Natural killer cell (primary cell): ENCODE results near the gene DPP9. TPM values are rescaled to one million over a fixed set of nuclear protein-coding genes. Genes with fewer than 3 reads are reported as not detected.

ENCODE experiments used
- ATAC-seq, 3 donors: fragments of 150-1000 bp in 2 of 3; fragments of 200-7000 bp in 1 of 3; cut with Tn5 transposase; 1 replicate in 1 of 3; 2 replicates in 2 of 3; pipeline ENCODE4 v1.10.0; 2021; ENCODE audit warnings: mild to moderate bottlenecking in 2 of 3, moderate library complexity in 2 of 3
- DNase-seq, 2 donors: peaks; one replicate each; pipeline versions ENCODE4 v3.0.0 to v3.0.0-alpha.2; 2013 to 2021; ENCODE audit warnings: mixed read lengths in 1 of 2
- H3K27ac ChIP-seq: one replicate; pipeline ENCODE4 v1.5.1; 2013; ENCODE audit warnings: mild to moderate bottlenecking, low read length
- H3K27me3 ChIP-seq: one replicate; pipeline ENCODE4 v1.6.1; 2013; ENCODE audit warnings: low read length; ENCODE audit not compliant: control insufficient read depth, insufficient read depth
- H3K36me3 ChIP-seq: one replicate; pipeline ENCODE4 v1.6.1; 2013; ENCODE audit warnings: low read length; ENCODE audit not compliant: control insufficient read depth, insufficient read depth
- H3K4me1 ChIP-seq: one replicate; pipeline ENCODE4 v1.6.1; 2013; ENCODE audit warnings: low read length; ENCODE audit not compliant: control insufficient read depth, insufficient read depth
- H3K4me3 ChIP-seq: one replicate; pipeline ENCODE4 v1.5.1; 2013; ENCODE audit warnings: low read length
- H3K9me3 ChIP-seq: one replicate; pipeline ENCODE4 v1.6.1; 2013; ENCODE audit warnings: low read length; ENCODE audit not compliant: control insufficient read depth, insufficient read depth
- H3K27ac Mint-ChIP-seq, 2 donors: one replicate each; pipeline ENCODE4 v1.8.0; 2022; ENCODE audit warnings: mild to moderate bottlenecking in 2 of 2, mixed read lengths in 2 of 2, moderate library complexity in 1 of 2
- H3K27me3 Mint-ChIP-seq, 2 donors: one replicate each; pipeline ENCODE4 v1.8.0; 2022; ENCODE audit warnings: low read depth in 2 of 2, mixed read lengths in 2 of 2
- H3K36me3 Mint-ChIP-seq: one replicate; pipeline ENCODE4 v1.8.0; 2022; ENCODE audit warnings: mixed read lengths
- H3K4me1 Mint-ChIP-seq, 2 donors: one replicate each; pipeline ENCODE4 v1.8.0; 2022; ENCODE audit warnings: mixed read lengths in 2 of 2
- H3K4me3 Mint-ChIP-seq: one replicate; pipeline ENCODE4 v1.8.0; 2022; ENCODE audit warnings: mild to moderate bottlenecking, moderate library complexity, mixed read lengths
- H3K9me3 Mint-ChIP-seq, 2 donors: one replicate each; pipeline ENCODE4 v1.8.0; 2022; ENCODE audit warnings: mixed read lengths in 2 of 2
- WGBS: methylation state at CpG from one replicate; pipeline ENCODE4 v1.1.7; 2013; ENCODE audit warnings: missing lambda C conversion rate; ENCODE audit not compliant: insufficient coverage; 5-methylcytosine and 5-hydroxymethylcytosine counted together
- intact Hi-C: fragments of 100-400 bp; cut with micrococcal nuclease; formaldehyde crosslinking; loops from one replicate; pipeline ENCODE4 v1.14.2; 2022
- total RNA-seq, 4 donors: library from RNA; stranded (reverse); fragments of 120-200 nt in 1 of 4; gene quantifications; one replicate each; pipeline versions ENCODE4 v1.2.3 to v1.2.4, GENCODE V29; 2013 to 2022
- TF ChIP-seq, protein P1 (sequence below): fragments of 200-600 bp; IDR thresholded peaks from one replicate; pipeline ENCODE4 v1.8.0; 2022; ENCODE audit warnings: antibody characterized with exemption

Gene DPP9
- total RNA-seq, 3 donors from 2014 or later (not counting 1 experiment from before 2014, with no cell fraction given), result 133 to 183 (median 165) TPM

GRCh38 chr19:4691373-4691772 lies 32.3 kb downstream of the DPP9 start:
- H3K4me1 Mint-ChIP-seq, result peaks cover 0 to 4% of the 10 kb centered on the region in 2 donors
- intact Hi-C loops, result no loop called here
- H3K36me3 Mint-ChIP-seq, result no peaks in the 10 kb centered on the region
- no peak overlapping the region for H3K4me3 Mint-ChIP-seq
- Histone ChIP-seq H3K27me3 (no peaks in the 10 kb centered on the region), H3K27ac (no peak overlapping the region), H3K36me3 (peaks cover 82% of the 10 kb centered on the region), H3K9me3 (no peaks in the 10 kb centered on the region), H3K4me3 (no peak overlapping the region), H3K4me1 (no peaks in the 10 kb centered on the region)
- WGBS, result 99% methylated on average over 8 of the region's 9 CpGs
- no peak overlapping the region for H3K27ac Mint-ChIP-seq
- H3K9me3 Mint-ChIP-seq, result no peaks in the 10 kb centered on the region
- TF ChIP-seq, protein P1, sequence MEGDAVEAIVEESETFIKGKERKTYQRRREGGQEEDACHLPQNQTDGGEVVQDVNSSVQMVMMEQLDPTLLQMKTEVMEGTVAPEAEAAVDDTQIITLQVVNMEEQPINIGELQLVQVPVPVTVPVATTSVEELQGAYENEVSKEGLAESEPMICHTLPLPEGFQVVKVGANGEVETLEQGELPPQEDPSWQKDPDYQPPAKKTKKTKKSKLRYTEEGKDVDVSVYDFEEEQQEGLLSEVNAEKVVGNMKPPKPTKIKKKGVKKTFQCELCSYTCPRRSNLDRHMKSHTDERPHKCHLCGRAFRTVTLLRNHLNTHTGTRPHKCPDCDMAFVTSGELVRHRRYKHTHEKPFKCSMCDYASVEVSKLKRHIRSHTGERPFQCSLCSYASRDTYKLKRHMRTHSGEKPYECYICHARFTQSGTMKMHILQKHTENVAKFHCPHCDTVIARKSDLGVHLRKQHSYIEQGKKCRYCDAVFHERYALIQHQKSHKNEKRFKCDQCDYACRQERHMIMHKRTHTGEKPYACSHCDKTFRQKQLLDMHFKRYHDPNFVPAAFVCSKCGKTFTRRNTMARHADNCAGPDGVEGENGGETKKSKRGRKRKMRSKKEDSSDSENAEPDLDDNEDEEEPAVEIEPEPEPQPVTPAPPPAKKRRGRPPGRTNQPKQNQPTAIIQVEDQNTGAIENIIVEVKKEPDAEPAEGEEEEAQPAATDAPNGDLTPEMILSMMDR, result no peak
- ATAC-seq (no peak), DNase-seq (no peak)
- H3K27me3 Mint-ChIP-seq, result no peaks in the 10 kb centered on the region

DNA sequence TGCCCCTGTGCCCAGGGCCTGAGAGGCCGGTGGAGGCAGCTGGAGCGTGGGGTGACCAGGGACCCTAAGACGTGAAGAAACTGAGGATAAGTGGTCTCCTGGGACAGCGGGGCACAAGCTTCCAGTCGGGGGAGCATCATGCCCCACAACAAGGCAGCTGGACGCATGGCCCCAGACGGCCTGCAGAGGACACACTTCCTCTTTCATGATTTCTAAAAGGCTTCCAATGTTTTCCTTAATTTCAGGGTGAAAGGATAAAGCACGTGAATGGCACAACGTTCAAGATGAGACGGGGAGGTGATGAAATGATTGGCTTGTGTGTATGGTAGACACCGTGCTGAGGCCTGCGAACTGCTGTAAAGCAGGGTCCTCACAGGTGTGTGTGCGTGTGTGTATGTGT lies 33.3 kb downstream of the DPP9 start:
- Histone ChIP-seq H3K27ac (no peak overlapping the region), H3K4me3 (no peak overlapping the region), H3K4me1 (no peaks in the 10 kb centered on the region), H3K9me3 (no peaks in the 10 kb centered on the region), H3K27me3 (no peaks in the 10 kb centered on the region), H3K36me3 (peaks cover 81% of the 10 kb centered on the region)
- WGBS, result 95% methylated on average over 13 of the region's 13 CpGs
- no peaks in the 10 kb centered on the region for H3K9me3 Mint-ChIP-seq
- DNase-seq (no peak), ATAC-seq (no peak)
- intact Hi-C loops, result no loop called here
- H3K27me3 Mint-ChIP-seq, result no peaks in the 10 kb centered on the region
- TF ChIP-seq, protein P1, result no peak
- H3K4me1 Mint-ChIP-seq, result peaks cover 0 to 4% of the 10 kb centered on the region in 2 donors
- H3K4me3 Mint-ChIP-seq, result no peak overlapping the region
- no peak overlapping the region for H3K27ac Mint-ChIP-seq
- no peaks in the 10 kb centered on the region for H3K36me3 Mint-ChIP-seq

DNA sequence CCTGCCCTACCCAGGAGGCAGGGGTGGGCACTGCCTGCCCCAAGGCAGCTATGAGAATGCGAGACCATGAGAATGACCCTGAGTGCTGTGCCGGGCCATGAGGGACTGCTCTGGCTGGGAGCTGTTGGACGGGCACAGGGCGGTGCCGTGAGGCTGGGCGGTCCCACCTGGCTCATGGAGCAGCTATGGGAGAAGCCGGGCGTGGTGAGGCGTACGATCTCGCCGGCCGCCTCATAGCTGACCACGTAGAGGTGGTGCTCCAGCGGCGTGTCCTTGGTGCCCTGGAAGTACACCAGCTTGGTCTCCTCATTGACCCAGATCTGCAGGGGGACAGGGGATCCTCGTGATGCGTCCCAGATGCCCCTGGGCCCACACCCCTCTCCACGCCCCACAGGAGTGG lies 34.2 kb downstream of the DPP9 start:
- WGBS, result 98% methylated on average over 19 of the region's 19 CpGs
- intact Hi-C loops, result no loop called here
- Histone ChIP-seq H3K27ac (no peak overlapping the region), H3K9me3 (no peaks in the 10 kb centered on the region), H3K27me3 (no peaks in the 10 kb centered on the region), H3K36me3 (peaks cover 80% of the 10 kb centered on the region), H3K4me3 (no peak overlapping the region), H3K4me1 (no peaks in the 10 kb centered on the region)
- ATAC-seq (no peak), DNase-seq (no peak)
- Mint-ChIP-seq H3K4me1 (peaks cover 0 to 4% of the 10 kb centered on the region in 2 donors), H3K27me3 (no peaks in the 10 kb centered on the region), H3K4me3 (no peak overlapping the region), H3K27ac (no peak overlapping the region), H3K36me3 (no peaks in the 10 kb centered on the region), H3K9me3 (no peaks in the 10 kb centered on the region)
- TF ChIP-seq, protein P1, result no peak

- Mint-ChIP-seq H3K4me1 (no peaks in the 10 kb centered on the region), H3K27me3 (no peaks in the 10 kb centered on the region), H3K9me3 (no peaks in the 10 kb centered on the region), H3K4me3 (no peak overlapping the region), H3K27ac (no peak overlapping the region), H3K36me3 (no peaks in the 10 kb centered on the region)
- H3K27me3 ChIP-seq, result no peaks in the 10 kb centered on the region
- DNase-seq, result no peak
- H3K9me3 ChIP-seq, result no peaks in the 10 kb centered on the region
- peaks cover 79% of the 10 kb centered on the region for H3K36me3 ChIP-seq
- no peak for ATAC-seq
- intact Hi-C loops, result no loop called here
- 97% methylated on average over 26 of the region's 26 CpGs for whole genome bisulfite sequencing
- TF ChIP-seq, protein P1, result no peak
- no peak overlapping the region for H3K27ac ChIP-seq
- H3K4me1 ChIP-seq, result no peaks in the 10 kb centered on the region
- no peak overlapping the region for H3K4me3 ChIP-seq
Measured at GRCh38 chr19:4688587-4688986, 35.1 kb downstream of the DPP9 start.
